ENCODE results near the gene LENG1. TPM values are rescaled to one million over a fixed set of nuclear protein-coding genes. Genes with fewer than 3 reads are reported as not detected.
A peak's percentile ranks its signal among the peaks of the same experiment; 100 is the strongest.

LENG1 gene
- total and polyA plus RNA-seq, 9 of the 15 experiments (the other 6 are each of a cell fraction or from before 2014, with no cell fraction given): 0.30 to 10.5 (median 4.7) TPM

- TF ChIP-seq, protein P1, sequence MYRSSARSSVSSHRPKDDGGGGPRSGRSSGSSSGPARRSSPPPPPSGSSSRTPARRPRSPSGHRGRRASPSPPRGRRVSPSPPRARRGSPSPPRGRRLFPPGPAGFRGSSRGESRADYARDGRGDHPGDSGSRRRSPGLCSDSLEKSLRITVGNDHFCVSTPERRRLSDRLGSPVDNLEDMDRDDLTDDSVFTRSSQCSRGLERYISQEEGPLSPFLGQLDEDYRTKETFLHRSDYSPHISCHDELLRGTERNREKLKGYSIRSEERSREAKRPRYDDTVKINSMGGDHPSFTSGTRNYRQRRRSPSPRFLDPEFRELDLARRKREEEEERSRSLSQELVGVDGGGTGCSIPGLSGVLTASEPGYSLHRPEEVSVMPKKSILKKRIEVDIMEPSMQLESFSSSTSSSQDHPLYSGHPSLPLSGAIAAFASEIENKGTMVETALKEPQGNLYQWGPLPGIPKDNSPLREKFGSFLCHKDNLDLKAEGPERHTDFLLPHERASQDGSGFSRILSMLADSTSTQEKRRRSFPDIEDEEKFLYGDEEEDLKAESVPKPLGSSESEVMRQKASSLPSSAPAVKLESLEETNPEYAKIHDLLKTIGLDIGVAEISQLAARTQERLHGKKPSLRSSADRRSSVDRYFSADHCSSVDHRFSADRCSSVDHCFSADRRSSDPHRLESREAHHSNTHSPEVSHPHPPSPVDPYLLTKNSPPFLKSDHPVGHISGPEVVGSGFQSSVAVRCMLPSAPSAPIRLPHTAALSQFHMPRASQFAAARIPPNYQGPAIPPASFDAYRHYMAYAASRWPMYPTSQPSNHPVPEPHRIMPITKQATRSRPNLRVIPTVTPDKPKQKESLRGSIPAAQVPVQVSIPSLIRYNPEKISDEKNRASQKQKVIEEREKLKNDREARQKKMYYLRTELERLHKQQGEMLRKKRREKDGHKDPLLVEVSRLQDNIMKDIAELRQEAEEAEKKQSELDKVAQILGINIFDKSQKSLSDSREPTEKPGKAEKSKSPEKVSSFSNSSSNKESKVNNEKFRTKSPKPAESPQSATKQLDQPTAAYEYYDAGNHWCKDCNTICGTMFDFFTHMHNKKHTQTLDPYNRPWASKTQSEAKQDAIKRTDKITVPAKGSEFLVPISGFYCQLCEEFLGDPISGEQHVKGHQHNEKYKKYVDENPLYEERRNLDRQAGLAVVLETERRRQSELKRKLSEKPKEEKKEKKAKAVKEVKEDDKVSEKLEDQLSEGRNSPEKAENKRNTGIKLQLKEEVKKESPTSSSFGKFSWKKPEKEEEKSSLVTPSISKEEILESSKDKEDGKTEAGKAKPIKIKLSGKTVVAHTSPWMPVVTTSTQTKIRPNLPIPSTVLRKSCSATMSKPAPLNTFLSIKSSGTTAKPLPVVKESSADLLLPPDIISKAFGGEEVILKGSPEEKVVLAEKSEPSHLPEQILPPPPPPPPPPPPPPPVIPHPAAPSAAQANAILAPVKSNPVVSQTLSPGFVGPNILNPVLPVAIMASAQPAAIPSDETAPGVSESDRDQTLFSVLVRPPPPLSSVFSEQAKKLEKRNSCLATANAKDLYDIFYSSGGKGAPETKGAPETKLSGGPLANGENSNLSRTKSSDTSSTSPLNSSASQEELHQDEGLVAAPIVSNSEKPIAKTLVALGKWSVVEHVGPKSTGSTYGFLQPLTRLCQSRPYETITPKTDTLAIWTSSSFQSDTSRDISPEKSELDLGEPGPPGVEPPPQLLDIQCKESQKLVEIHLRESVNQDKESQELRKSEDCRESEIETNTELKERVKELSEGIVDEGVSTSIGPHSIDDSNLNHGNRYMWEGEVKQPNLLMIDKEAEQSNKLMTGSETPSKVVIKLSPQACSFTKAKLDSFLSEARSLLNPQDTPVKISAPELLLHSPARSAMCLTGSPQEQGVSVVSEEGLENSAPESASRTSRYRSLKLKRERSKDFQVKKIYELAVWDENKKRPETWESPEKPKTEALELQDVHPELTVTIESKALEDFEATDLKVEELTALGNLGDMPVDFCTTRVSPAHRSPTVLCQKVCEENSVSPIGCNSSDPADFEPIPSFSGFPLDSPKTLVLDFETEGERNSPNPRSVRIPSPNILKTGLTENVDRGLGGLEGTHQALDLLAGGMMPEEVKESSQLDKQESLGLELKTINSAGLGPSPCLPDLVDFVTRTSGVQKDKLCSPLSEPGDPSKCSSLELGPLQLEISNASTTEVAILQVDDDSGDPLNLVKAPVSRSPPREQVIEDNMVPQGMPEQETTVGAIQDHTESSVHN (IDR thresholded peaks at IDR 0.05; ENCODE audit: borderline replicate concordance in 1 of 2, low read depth in 1 of 2): no peak
- TF ChIP-seq PREB (CRISPR knock-in tag; IDR thresholded peaks at IDR 0.05) (no peak), GTF2E2 (tag; IDR thresholded peaks at IDR 0.05) (no peak), WHSC1 (IDR thresholded peaks at IDR 0.05; ENCODE audit: low read length) (no peak), HCFC1 (IDR thresholded peaks at IDR 0.05; ENCODE audit: low read depth, low read length) (no peak; the same call in 1 of the 2 replicates), E2F1 (CRISPR knock-in tag; IDR thresholded peaks at IDR 0.05) (no peak), ZNF583 (CRISPR knock-in tag; IDR thresholded peaks at IDR 0.05) (no peak), ZNF239 (CRISPR knock-in tag; IDR thresholded peaks at IDR 0.05) (no peak), EGR1 (conservative IDR thresholded peaks at IDR 0.05) (peak; percentile 82), ZNF589 (CRISPR knock-in tag; IDR thresholded peaks at IDR 0.05; ENCODE audit: low read depth) (no peak), NCOA1 (IDR thresholded peaks at IDR 0.05; ENCODE audit: low read depth) (no peak), PCBP1 (IDR thresholded peaks at IDR 0.05; ENCODE audit: low read depth, low read length, poor library complexity, severe bottlenecking) (no peak), NFXL1 (CRISPR knock-in tag; IDR thresholded peaks at IDR 0.05) (no peak), ZNF324 (CRISPR knock-in tag; IDR thresholded peaks at IDR 0.05) (no peak), ETV1 (tag; conservative IDR thresholded peaks at IDR 0.05; ENCODE audit: low read depth) (no peak)
- TF ChIP-seq, protein P2, sequence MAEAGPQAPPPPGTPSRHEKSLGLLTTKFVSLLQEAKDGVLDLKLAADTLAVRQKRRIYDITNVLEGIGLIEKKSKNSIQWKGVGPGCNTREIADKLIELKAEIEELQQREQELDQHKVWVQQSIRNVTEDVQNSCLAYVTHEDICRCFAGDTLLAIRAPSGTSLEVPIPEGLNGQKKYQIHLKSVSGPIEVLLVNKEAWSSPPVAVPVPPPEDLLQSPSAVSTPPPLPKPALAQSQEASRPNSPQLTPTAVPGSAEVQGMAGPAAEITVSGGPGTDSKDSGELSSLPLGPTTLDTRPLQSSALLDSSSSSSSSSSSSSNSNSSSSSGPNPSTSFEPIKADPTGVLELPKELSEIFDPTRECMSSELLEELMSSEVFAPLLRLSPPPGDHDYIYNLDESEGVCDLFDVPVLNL (CRISPR knock-in tag; IDR thresholded peaks at IDR 0.05; ENCODE audit: low read depth): peak; percentile 85
Measured at GRCh38 chr19:54189735-54190502, 30.4 kb upstream of the LENG1 start (continued).

Data from K562 (cell line).